A673 (cell line): Measurements from ENCODE around the gene COL4A1.

Source experiments
- CTCF ChIP-seq: fragments of 300-800, 200-600 bp; sonication (generic); conservative IDR thresholded peaks from 2 replicates; pipeline ENCODE4 v1.5.1; 2017; ENCODE audit warnings: low read depth, mild to moderate bottlenecking, antibody characterized with exemption, low read length, moderate library complexity, mixed read lengths
- EZH2 ChIP-seq: fragments of 200-600 bp; sonication (generic); IDR thresholded peaks from 2 replicates; pipeline ENCODE4 v1.6.1; 2017; ENCODE audit warnings: borderline replicate concordance, low read depth, mild to moderate bottlenecking, mixed read lengths, antibody characterized with exemption, low read length; ENCODE audit not compliant: poor library complexity, severe bottlenecking

- TF ChIP-seq CTCF (no peak), EZH2 (no peak)
Observed at GRCh38 chr13:110271313-110271712, 35.6 kb downstream of the COL4A1 start.
